H54 (cell line): ENCODE results near the gene SORT1.

ENCODE experiments used
- DNase-seq: peaks from one replicate; pipeline ENCODE4 v3.0.0; 2011; ENCODE audit warnings: low spot score, mixed read lengths; ENCODE audit not compliant: insufficient read length
- FAIRE-seq: peaks from 3 replicates; lab custom pipeline; 2011; peaks lifted over from hg19 to GRCh38; lab: Jason Lieb, UNC
- POLR2A ChIP-seq: IDR thresholded peaks from 2 replicates; pipeline ENCODE4 v1.6.1; 2011; ENCODE audit warnings: low read depth, mild to moderate bottlenecking, low read length

Gene SORT1

GRCh38 chr1:109261578-109261977, 136.1 kb downstream of the SORT1 start:
- no peak for TF ChIP-seq POLR2A
- no peak for FAIRE-seq
- DNase-seq = no peak

GRCh38 chr1:109261006-109261405, 136.7 kb downstream of the SORT1 start:
- no peak for TF ChIP-seq POLR2A
- FAIRE-seq = no peak
- DNase-seq = no peak

GRCh38 chr1:109259674-109260557, 137.8 kb downstream of the SORT1 start:
- TF ChIP-seq POLR2A = no peak
- DNase-seq (no peak), FAIRE-seq (no peak)
